Measurements from ENCODE around the gene TMEM25. TPM values are rescaled to one million over a fixed set of nuclear protein-coding genes. Genes with fewer than 3 reads are reported as not detected.

Gene TMEM25
- total and polyA plus RNA-seq, 10 donors = 5.2 to 23.8 (median 10.3) TPM

DNA sequence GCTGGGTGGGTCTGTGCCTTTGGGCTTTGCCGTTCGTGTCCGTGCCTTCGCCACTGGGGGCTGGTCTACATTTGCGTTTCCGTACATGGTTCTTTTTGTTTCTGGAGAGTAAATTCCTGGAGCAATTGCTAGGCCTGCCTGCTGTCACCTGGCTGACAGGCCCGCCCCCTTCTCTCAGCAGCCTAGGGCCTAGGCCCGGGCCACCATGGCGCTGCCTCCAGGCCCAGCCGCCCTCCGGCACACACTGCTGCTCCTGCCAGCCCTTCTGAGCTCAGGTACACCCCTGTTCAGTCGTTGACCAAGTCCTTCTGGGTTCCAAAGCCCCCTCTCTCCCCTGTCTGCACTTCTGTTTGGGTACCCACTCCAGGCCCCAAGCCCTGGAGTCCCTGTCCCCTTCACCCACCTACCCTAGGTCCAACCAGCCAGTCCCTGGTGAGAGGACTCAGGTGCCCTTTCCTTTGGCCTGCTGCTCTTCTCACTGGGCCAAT is 649 bp downstream of the TMEM25 start:
- Histone ChIP-seq H3K9me3 (no peaks in the 10 kb centered on the region), H3K36me3 (peaks cover 0 to 21% (median 3%) of the 10 kb centered on the region in 6 donors), H3K27me3 (replicated peaks in 1 of 7) (peaks cover 0 to 10% (median 0%) of the 10 kb centered on the region in 7 donors), H3K27ac (peak overlapping the region in 3 of 8 donors; percentile 77 to 80 (median 79)), H3K4me3 (peak overlapping the region; percentile 80 to 98 (median 92)), H3K4me1 (peaks cover 8 to 45% (median 26%) of the 10 kb centered on the region in 6 donors)
- TF ChIP-seq, protein P1, sequence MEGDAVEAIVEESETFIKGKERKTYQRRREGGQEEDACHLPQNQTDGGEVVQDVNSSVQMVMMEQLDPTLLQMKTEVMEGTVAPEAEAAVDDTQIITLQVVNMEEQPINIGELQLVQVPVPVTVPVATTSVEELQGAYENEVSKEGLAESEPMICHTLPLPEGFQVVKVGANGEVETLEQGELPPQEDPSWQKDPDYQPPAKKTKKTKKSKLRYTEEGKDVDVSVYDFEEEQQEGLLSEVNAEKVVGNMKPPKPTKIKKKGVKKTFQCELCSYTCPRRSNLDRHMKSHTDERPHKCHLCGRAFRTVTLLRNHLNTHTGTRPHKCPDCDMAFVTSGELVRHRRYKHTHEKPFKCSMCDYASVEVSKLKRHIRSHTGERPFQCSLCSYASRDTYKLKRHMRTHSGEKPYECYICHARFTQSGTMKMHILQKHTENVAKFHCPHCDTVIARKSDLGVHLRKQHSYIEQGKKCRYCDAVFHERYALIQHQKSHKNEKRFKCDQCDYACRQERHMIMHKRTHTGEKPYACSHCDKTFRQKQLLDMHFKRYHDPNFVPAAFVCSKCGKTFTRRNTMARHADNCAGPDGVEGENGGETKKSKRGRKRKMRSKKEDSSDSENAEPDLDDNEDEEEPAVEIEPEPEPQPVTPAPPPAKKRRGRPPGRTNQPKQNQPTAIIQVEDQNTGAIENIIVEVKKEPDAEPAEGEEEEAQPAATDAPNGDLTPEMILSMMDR (IDR thresholded peaks at IDR 0.05 in 8 of 11, conservative IDR thresholded peaks at IDR 0.05 in 3 of 11) = no peak
- no peak for DNase-seq
- intact Hi-C loops (cut with DNase I; ENCODE audit: low total_unique reads) = no loop called here
- WGBS, 5 donors = 19 to 30% (median 26%) methylated on average over 12 of the region's 12 CpGs

DNA sequence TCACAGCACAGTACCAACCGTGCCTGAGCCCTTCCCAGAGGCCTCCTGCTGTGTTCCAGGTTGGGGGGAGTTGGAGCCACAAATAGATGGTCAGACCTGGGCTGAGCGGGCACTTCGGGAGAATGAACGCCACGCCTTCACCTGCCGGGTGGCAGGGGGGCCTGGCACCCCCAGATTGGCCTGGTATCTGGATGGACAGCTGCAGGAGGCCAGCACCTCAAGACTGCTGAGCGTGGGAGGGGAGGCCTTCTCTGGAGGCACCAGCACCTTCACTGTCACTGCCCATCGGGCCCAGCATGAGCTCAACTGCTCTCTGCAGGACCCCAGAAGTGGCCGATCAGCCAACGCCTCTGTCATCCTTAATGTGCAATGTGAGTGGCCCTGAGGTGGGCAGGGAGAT is 1.1 kb downstream of the TMEM25 start:
- no peak for DNase-seq
- peaks cover 8 to 45% (median 26%) of the 10 kb centered on the region in 6 donors for H3K4me1 ChIP-seq
- peaks cover 0 to 21% (median 3%) of the 10 kb centered on the region in 6 donors for H3K36me3 ChIP-seq
- no peak for TF ChIP-seq POLR2A (IDR thresholded peaks at IDR 0.05)
- TF ChIP-seq, protein P1 (IDR thresholded peaks at IDR 0.05 in 8 of 11, conservative IDR thresholded peaks at IDR 0.05 in 3 of 11) = no peak
- TF ChIP-seq POLR2AphosphoS5 (IDR thresholded peaks at IDR 0.05) = no peak
- H3K4me3 ChIP-seq = peak overlapping the region in 4 of 8 donors; percentile 90 to 98 (median 96)
- 93 to 97% (median 94%) methylated on average over 10 of the region's 10 CpGs; no CpG with 5 or more reads in 1 of the 5 donors for WGBS, 5 donors
- peaks cover 0 to 10% (median 0%) of the 10 kb centered on the region in 7 donors for H3K27me3 ChIP-seq (replicated peaks in 1 of 7)
- no peaks in the 10 kb centered on the region for H3K9me3 ChIP-seq
- intact Hi-C loops (cut with DNase I; ENCODE audit: low total_unique reads) = no loop called here
- H3K27ac ChIP-seq = peak overlapping the region in 2 of 8 donors; percentile 79 to 80

DNA sequence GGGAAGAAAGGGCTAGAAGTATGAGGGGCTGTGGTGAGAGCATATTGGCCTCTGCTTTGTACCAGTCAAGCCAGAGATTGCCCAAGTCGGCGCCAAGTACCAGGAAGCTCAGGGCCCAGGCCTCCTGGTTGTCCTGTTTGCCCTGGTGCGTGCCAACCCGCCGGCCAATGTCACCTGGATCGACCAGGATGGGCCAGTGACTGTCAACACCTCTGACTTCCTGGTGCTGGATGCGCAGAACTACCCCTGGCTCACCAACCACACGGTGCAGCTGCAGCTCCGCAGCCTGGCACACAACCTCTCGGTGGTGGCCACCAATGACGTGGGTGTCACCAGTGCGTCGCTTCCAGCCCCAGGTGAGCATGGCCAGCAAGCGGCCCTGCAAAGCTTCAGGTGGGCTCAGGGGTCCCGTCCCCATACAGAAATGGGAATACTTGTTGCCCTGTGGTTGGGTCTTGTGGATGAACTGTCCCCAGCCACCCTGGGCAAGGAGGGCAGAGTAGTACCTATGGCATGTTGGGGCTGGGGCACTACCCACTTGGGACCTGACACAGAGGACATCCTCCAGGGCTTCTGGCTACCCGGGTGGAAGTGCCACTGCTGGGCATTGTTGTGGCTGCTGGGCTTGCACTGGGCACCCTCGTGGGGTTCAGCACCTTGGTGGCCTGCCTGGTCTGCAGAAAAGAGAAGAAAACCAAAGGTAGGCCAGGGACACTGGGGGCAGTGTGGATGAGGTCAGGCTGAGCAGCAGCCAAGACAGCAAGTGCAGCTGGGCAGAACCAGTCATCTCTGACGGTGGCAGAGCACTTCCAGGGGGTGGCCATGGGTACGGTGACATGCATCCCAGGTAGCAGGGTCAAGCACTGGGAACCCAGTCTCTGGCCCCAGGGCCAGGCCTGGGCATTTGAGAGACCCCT is 2.1 kb downstream of the TMEM25 start:
- DNase-seq = no peak
- WGBS, 5 donors = 91 to 95% (median 93%) methylated on average over 7 to 19 of the region's 19 CpGs
- H3K27ac ChIP-seq = no peak overlapping the region
- H3K27me3 ChIP-seq (replicated peaks in 1 of 7) = peaks cover 0 to 10% (median 0%) of the 10 kb centered on the region in 7 donors
- H3K36me3 ChIP-seq = peaks cover 0 to 21% (median 3%) of the 10 kb centered on the region in 6 donors
- no peaks in the 10 kb centered on the region for H3K9me3 ChIP-seq
- TF ChIP-seq POLR2A (IDR thresholded peaks at IDR 0.05) = no peak
- no peak for TF ChIP-seq POLR2AphosphoS5 (IDR thresholded peaks at IDR 0.05)
- TF ChIP-seq, protein P1 (IDR thresholded peaks at IDR 0.05 in 8 of 11, conservative IDR thresholded peaks at IDR 0.05 in 3 of 11) = no peak
- intact Hi-C loops (cut with DNase I; ENCODE audit: low total_unique reads) = no loop called here
- H3K4me1 ChIP-seq = peaks cover 8 to 43% (median 26%) of the 10 kb centered on the region in 6 donors
- H3K4me3 ChIP-seq = no peak overlapping the region

Measured in spleen (tissue), 11 donors.